Activated T-helper 1 cell treated with Interleukin-2 at 50 U/mL for 16 hours (primary cell): ENCODE data around the gene FBXW7.

ENCODE experiments used
- DNase-seq: peaks from one replicate; pipeline ENCODE4 v3.0.0-alpha.2; 2020; ENCODE audit warnings: low read depth

Gene FBXW7

GRCh38 chr4:152510349-152511147 is 25.3 kb downstream of the FBXW7 start:
- DNase-seq: no peak

DNA sequence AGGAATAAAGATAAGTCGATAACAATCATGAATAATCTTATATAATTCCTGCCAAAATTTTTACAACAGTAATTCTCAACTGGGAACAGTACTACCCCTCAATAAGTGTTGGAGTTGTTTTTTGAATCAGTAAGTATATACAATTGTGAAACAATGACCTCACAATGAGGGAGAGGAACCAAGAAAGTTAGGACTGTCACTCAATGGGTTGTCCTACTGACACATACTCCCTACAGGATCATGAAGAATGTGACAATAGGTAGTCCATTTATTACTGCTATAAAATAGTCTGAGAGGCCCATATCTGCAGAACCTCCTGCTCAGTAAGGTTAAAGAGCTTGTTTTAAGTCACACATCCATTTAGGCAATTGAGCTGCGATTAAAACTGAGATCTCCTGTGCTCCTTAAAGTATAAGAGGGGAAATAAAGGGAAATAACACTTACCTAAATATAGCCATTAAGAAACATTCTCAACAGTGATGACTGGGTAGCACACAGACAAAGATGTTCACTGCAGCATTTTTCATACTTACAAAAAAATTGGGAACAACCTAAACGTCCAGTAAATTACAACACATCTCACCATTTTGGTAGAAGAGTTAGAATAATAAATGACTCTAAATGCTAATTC is 26.2 kb downstream of the FBXW7 start:
- DNase-seq: no peak

DNA sequence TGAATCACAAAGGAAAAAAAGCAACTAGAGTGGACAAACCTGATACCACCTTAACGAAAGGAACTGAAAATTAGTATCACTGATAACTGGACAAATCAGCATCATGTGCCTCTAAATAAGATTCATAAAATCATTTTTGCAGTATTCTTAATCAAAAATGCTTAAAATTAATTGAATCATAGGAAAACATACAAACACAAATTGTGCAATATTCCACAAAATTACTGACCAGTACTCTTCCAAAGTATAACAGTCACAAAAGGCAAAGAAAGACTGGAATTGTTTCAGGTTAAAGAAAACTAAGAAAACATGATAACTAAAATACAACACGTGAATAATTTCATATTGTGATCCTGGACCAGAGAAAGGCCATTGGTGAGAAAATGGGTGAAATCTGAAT is 27.1 kb downstream of the FBXW7 start:
- DNase-seq: no peak

DNA sequence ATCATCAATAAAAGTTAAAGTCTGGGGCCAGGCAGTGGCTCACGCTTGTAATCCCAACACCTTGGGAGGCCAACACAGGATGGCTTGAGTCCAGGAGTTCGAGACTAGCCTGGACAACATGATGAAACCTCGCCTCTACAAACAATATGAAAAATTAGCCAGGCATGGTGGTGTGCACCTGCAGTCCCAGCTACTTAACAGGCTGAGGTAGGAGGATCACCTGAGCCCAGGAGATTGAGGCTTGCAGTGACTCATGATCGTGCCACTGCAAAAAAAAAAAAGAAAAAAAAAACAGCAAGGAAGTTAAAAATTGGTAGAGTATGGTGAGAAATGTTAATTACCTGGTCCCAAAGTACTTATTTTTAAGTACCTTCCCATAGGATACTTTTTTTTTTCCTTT is 27.5 kb downstream of the FBXW7 start:
- DNase-seq: no peak

- DNase-seq: no peak
Measured at GRCh38 chr4:152503653-152504290, 32.1 kb downstream of the FBXW7 start.

DNA sequence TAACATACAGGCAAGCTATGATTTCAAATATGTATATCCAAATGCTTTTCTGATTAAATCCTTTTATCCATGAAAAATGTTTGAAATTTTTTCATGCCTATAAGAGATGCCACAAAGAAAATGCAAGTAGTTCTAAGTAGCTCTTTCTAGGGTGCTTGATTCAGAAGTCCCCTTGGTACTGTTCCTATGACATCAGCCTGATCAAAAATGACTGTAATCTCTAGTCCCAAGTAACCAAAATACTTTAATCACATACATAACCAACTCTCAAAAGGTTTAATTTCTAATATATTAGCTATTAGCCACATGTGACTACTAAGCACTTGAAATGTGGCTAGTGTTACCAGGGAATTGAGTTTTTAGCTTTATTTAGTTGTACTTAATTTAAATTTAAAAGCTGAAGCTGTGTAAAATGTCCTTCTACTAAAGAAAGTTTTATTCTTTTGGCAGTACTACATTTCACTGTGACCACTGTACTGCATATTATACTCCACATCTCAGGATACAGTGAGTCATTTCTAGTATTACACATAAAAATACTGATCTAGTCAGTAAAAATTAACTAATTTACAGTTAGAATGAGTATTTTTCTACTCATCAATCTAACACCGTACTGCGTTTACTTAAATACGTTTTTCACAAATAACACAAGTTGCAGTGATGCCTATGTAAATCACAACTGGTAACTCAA is 33.9 kb downstream of the FBXW7 start:
- DNase-seq: no peak

DNA sequence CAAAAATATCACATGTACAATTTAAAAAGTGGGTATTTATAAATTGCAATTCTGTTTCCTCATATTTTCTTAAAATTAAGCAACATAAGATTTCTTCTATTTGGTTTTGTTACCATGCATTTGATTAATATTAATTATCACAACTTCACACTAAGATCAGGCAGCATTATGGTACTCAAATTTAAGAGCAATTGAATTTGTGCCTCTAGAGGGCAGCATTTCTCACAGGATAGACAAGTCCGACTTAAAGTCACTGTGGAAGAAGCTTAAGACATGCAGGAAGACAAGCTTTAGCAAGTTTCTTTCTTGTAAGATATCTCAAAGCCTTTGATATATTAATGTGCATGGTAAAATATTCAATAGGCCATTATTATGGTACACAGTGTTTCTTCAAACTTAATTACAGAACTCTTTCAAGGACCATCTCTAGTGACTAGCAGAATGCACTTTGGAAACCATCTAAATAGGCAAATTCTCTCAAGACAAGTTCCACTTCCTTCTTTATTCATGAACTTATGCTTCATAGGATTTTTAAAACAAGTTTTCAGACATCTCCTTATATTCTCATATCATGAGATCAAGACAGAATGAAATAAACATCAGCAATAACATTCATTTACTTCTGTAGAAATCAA is 35.0 kb downstream of the FBXW7 start:
- peak; percentile 9 for DNase-seq

- no peak for DNase-seq
Measured at GRCh38 chr4:152500275-152500674, 35.6 kb downstream of the FBXW7 start.

DNA sequence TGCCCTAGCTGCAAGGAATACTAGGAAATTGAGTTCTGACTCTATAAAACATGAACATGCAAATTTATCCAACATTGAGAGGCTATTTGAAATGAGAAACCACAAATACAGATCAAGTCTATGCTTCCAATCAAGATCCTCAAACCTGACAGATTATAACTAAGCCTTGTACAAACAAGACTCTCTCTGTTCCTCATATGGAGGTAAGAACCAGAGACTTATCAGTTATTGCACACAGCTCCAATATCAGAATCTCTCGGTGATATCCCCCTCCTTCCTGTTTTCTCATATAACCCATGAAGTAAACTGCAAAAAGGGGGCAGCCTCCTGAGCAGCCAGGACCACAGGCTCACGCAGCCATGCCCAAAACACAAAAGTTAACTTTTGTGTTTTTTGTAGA is 36.5 kb downstream of the FBXW7 start:
- DNase-seq: no peak

- no peak for DNase-seq
Measured at GRCh38 chr4:152494020-152494419, 41.9 kb downstream of the FBXW7 start.

DNA sequence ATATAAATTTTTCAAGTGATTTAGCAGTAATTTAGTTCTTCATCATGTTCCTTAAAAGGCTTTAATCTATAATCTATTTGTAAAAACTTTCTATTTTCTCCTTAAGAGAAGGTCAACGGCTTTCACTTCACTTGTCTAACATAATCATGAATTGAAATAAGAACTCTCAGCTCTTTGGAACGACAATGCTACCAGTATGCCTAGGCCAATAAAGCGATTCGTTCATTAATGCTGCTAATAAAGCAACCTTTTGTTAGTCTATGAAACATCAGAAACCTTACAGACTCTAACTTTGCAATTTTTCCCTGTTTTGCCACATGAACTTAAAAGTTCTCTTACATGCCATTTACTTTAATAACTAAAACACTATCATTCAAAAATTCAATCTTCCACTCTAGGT is 47.6 kb downstream of the FBXW7 start:
- DNase-seq: no peak

GRCh38 chr4:152486429-152487389 is 49.2 kb downstream of the FBXW7 start:
- no peak for DNase-seq

- no peak for DNase-seq
Measured at GRCh38 chr4:152485726-152486276, 50.1 kb downstream of the FBXW7 start.

GRCh38 chr4:152482211-152482610 is 53.7 kb downstream of the FBXW7 start:
- no peak for DNase-seq

DNA sequence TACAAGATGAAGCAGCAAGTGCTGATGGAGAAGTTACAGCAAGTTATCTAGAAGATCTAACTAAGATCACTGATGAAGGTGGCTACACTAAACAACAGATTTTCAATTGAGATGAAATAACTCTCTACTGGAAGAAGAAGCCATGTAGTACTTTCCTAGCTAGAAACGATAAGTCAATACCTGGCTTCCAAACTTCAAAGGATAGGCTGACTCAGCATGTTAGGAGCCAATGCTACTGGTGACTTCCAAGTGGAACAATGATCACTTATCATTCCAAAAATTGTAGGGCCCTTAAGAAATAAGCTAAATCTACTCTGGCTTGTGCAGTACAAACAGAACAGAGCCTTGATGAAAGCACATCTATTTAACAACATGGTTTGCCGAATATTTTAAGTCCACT is 55.0 kb downstream of the FBXW7 start:
- DNase-seq: no peak

GRCh38 chr4:152480326-152480725 is 55.6 kb downstream of the FBXW7 start:
- no peak for DNase-seq

DNA sequence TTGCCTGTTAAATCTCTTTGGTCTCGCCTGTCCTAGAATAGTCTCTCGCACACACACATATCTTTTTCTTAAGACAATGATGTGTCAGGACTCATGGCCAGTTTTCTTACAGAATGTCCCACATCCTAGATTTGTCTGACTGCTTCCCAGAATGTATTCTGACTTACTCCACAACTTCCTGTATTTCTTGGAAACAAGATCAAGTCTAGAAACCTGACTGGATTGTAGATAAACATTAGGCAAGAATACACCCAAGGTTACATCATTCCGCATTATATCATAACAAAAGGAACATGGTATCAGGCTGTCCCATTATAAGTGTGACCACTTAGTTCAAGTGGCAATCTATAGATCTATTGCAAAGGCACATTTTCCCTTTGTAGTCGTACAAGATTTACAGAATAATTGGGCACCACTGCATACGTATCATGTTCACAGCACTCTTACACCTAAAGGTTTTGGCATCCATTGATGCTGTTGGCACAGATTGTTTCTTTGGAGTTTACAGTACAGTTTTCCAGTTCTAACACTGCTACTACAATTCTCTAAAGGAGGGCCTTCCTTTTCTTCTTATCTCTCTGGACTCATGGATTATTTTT is 56.4 kb downstream of the FBXW7 start:
- DNase-seq: no peak

DNA sequence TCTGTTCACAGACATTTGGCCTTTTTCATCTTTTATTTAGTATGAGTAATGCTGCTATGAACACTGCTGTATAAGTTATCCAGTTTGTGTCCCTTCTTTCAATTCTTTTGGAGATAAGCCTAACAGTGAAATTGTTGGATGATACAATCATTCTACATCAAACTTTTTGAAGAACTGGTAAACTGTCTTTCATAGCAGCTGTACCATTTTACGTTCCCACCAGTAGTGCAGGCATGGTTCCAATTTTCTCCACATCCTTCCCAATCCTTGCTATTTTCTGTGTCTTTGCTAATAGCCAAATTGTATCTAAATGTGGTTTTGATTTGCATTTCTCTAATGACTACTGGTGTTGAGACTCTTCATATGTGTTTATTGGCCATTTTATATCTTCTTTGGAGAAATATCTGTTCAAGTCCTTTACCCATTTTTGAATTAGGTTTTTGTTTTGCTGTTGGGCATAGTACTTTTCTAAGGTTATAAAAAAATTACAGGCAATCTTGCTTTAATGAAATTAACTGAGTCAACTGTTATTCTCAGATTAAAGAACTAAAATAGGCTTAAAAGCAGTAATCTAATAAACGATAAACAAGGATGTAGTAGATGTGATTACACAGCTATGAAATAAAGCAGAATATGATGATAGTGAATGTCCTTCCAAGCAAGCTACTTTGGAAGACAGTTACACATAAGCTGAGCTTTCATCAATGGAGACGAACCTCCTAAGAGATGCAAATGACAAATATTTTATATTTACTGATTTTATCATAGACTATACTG is 57.2 kb downstream of the FBXW7 start:
- DNase-seq: no peak

- DNase-seq: no peak
Measured at GRCh38 chr4:152476796-152477195, 59.1 kb downstream of the FBXW7 start.
